ENCODE data around the gene NOC3L.

NOC3L gene

DNA sequence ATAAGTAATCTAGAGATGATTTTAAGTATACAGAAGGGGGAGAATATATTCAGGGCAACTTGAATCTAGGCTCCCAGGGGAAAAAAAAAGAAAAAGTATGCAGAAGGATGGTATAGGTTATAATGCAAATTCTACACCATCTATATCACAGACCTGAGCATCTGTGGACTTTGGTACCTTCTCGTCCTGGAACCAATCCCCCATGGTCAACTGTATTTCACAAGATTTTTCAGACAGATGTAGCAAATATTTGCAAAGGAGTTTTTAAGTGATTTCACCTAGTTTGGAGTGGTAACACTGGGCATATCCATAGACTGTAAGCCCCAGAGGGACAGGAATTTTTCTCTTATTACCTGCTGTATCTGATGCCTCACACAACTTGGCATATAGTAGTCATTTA, 58.8 kb downstream of the NOC3L start:
- no peak for DNase-seq (ENCODE audit: low read depth)

DNA sequence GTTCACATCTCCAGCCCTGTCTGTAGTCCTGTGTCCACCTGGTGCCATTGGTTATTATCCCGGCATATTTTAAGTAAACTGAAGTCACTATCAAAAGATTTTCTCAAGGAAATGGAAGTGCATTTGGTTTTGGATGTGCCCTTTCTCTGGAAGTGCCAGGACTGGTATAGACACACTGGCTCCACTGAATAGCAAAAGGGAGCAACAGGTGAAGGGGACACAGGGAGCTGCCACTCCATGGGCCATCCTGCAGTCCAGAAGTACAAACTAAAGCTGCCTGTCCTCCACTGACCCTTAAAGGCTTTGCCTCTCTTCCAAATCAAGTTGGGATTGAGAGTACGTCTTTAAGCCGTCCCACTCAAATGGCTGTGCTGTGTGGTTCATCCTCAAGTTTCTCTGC, 62.7 kb downstream of the NOC3L start:
- no peak for DNase-seq (ENCODE audit: low read depth)

DNA sequence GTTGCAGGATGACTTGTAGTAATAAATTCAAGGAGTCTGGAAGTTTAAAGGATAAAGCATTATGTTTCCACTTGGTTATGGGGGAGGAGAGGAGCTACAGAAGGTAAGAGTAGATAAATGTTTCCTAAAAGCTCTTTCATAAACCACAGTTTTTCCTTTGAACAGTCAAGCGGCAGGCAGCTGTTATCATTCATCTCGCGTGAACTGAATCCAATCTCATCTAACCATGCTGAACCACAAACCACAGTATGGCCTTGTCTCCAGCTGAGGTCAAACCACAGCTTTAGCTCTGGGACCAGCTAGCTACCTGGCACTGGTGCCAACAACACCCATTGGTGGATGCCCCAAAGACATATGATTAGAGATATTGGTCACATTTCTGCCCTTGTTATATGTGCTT, 63.3 kb downstream of the NOC3L start:
- DNase-seq (ENCODE audit: low read depth), result peak; percentile 46

DNA sequence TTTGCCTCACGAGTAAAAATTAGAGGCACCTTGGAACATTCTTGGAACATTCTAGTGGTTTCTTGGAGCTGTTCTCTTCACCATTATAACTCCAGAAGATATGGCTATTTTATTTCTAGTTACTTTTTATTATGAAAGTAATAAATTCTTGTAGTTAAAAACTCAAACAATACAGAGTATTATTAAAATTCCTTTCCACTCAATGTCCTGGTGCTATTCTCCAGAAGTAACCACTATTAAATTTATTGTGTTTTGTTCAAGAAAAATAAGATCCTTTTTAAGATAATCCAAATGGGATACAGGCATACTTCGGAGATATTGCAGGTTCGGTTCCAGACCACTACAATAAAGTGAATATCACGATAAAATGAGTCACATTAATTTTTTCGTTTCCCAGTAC, 68.6 kb downstream of the NOC3L start:
- DNase-seq (ENCODE audit: low read depth), result no peak

DNA sequence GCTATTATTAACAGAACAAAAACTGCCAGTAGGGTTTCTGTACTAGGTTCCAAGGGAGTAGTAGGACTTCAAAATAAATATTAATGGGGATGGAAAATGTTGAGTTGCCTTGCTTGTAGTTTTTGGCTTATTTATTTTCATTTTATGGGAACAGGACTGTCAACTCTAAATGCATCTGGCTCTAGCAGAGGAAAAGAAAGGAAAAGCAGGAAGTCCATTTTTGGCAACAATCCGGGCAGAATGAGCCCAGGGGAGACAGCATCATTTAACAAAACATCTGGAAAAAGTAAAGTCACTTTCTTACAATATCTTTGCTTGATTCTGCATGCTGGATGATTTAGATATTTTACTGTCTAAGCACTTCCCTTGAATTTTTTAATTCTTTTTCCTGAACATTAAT, 69.4 kb downstream of the NOC3L start:
- no peak for DNase-seq (ENCODE audit: low read depth)

DNA sequence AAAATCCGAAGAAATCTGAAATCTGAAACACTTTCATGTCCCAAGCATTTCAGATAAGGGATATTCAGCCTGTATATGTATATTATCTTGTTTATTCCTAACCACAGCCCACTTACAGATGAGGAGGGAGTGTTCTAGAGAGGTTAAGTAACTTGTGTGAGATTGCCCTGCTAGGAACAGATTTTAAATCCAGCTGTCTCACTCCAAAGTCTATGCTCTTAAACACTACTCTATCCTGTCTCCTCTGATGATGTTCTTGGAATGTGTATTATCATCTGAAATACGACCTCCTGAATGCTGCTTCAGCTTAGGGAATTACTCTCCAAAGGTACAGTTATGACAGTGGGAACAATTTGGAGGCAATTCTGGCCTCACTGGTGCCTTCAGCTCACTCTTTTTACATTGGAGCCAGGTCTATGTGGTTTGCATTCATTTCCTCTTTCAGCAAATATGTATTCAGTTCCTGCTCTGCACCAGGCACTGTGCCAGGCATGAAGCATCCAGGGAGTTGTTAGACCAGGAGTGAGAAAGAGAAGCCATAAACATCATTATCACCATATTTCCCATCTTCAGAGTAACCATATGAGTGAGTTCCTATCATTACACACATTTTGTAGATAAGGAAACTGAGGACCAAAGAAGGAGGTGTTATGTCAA, 70.2 kb downstream of the NOC3L start:
- peak; percentile 55 for DNase-seq (ENCODE audit: low read depth)

DNA sequence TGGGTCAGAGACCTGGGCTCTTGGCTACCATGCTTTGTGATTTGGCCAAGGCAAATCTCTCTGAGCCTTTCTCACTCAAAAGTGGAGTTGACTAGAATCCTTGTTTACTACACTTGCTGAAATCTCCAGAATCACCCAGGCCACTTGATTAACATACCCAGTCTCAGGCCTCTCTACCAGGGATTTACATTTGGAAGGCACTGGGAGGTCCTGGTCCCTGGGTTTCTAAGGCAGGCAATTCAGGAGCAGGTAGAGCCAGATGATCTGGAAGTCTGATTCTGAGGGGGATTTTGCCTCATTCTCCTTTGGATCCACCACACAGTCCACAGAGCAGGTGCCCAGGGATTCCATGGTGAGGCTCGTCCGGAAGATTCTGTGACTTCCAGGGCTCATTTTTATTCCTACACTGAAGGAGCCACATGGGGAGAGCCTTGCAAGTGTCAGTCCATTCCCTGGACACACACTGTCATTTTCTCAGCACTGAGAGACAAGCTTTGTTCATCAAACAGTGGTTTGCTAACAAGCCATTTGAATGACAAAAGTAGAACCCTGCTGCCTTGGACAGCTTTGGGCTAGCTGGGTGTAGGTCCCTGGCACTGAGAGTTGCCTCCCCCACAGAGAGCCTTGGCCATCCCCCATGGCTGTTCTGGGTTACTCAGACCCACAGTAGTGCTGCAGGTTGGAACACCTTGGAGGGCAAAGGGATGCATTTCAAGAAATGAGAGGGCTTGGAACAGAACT, 74.2 kb downstream of the NOC3L start:
- no peak for DNase-seq (ENCODE audit: low read depth)

DNA sequence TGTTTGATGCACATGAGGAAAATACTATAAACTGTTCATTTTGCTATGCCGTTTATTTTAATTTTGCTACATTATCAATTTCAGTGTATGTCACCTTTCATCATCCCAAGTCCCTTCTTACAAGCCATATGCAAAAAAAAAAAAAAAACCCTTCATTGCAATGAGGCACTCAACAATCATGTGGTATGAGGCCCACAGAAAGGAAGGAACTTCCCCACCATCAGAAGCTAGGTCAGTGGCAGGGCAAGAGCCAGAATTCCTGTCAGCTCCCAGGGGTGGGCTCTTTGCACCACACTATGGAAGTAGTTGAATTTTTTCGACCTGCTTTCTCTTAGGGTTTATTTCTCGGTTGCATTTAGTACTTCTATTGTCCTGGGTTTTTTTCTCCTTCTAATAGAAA, 75.4 kb downstream of the NOC3L start:
- DNase-seq (ENCODE audit: low read depth), result no peak

DNA sequence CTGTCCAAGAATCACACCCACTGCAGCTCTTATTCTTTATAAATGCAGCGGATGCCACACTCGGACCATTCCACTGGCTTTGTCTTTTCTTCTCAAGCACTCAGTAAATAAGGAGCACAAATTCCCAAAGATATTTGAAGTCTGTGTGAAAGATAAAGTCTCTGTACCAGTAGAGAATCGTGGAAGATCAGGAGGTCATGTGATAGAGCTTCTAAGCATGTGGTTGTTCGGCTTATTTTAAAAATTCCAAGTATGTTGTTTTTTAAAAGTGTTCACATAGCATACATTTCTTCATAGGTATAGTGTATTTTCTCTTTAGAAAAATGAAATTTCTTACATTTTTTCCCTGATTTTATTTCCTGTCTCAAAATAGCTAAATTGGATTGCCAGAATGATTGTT, 75.8 kb downstream of the NOC3L start:
- DNase-seq (ENCODE audit: low read depth), result no peak

DNA sequence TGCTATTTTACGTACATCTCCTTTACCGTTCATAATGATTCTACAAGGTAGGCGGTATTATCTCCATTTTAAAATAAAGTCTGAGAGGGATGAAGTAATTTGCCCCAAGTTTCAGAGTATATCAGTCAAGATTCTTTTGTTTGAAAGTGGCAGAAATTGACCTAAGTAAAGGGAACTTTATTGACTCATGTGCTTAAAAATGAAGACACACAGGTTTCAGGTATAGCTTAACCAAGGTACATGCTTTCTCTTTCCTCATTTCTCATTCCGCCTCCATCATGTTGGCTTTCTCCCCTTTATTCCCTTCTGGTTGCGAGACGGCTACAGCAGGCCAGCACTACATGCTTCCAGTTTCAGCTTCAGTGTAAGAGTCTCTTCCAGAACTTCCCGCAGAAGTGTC, 77.5 kb downstream of the NOC3L start:
- no peak for DNase-seq (ENCODE audit: low read depth)
